GM21619 (cell line): ENCODE data around the gene GPC2.

ENCODE experiments used
- ATAC-seq: cut with Tn5 transposase; IDR thresholded peaks from one replicate; pipeline ENCODE4 v1.9.1; 2021; ENCODE audit not compliant: unreplicated experiment

Gene GPC2

GRCh38 chr7:100171087-100171681, 6.0 kb downstream of the GPC2 start:
- no peak for ATAC-seq

GRCh38 chr7:100170101-100170897, 6.9 kb downstream of the GPC2 start:
- ATAC-seq = no peak

GRCh38 chr7:100169147-100169850, 7.9 kb downstream of the GPC2 start:
- no peak for ATAC-seq

DNA sequence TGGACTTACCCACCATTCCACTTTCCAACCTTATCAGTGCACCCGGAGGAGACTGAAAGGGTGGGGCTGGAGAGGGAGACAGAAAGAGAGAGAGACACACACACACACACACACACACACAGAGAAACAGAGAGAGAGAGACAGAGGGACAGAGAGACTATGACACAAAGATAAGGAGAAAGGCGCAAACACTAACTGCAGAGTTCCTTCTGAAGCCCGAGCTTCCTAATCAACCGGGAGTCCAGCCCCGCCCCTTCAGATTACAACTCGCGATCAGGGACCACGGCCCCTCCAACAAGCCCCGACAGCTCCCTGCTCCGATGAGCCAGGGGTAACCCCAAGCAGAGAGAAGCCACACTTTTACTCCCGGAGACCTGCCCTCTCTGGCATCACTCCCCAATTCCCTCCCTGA, 9.3 kb downstream of the GPC2 start:
- no peak for ATAC-seq

- no peak for ATAC-seq
Measured at GRCh38 chr7:100166970-100167911, 9.9 kb downstream of the GPC2 start.

DNA sequence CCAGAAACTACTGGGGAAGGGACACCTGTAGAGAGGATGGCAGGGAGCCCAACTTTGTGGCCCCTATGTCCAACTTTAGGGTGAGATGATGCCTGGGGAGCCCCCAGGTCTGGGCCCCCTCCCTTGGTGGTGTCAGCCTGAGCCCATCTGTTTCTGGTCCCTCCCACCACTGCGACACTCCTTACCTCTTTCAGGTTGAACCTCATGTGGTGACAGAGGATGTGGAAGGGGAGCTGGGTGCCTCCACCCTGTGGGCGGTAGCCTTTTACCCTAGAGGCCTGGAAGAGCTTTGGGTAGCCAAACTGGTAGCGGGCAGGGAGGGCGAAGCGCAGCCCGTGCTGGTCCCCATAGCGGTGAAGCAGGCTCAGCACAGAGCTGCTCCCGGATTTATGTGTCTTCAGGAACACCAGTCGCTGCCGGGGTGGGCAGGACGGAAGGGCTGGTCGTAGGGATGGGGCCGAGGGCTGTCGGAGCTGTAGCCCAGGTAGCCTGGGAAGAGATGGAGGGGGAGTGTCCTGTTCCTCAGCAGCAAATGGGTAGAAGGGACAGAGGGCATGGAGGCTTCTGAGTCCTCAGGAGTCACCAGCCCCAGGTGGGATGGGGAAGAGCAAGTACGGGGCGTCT, 10.8 kb downstream of the GPC2 start:
- no peak for ATAC-seq

GRCh38 chr7:100163871-100164270, 13.3 kb downstream of the GPC2 start:
- ATAC-seq = no peak

DNA sequence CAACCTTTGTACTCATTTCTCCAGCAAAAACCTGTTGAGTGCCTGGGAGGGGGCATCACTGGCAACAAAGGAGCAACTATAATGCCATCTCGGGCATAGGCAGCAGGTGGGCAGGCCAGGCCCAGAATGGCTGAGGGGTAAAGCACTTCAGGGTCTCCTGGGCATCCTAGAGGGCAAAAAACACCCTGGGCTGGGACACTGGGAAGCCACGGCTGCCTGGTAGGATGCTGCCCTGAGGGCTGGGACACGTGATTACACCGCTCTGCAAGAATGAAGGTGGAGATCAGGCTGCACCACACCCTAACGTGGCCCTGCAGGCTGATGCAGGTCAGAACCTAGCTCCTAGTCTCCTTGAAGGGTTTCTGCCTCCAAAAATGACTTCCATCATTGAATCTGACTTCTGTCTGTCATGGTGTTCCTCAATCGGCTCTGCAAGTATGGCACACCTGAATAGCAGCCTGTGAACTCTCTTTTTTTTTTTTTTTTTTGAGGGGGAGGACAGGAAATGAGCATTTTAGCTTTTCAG, 14.1 kb downstream of the GPC2 start:
- ATAC-seq = no peak

DNA sequence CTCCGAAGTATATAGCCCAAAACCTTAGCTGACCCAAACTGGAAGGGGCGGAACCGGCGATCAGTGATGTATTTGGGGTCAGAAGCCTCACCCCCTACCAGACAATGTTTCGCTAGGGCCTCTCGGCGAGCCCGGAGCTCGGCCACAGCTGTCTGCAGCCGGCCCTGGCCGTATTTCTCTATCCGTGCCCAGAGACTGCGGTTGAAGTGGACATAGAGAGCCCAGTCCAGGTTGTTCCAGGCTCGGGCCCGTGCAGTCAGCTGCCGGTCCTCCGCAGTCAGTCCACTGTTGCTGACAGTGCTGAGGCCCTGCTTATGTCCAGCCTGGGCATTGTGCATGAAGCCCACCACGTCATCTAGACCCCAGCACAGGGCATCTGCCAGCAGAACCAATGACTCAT, 17.1 kb downstream of the GPC2 start:
- ATAC-seq = no peak

DNA sequence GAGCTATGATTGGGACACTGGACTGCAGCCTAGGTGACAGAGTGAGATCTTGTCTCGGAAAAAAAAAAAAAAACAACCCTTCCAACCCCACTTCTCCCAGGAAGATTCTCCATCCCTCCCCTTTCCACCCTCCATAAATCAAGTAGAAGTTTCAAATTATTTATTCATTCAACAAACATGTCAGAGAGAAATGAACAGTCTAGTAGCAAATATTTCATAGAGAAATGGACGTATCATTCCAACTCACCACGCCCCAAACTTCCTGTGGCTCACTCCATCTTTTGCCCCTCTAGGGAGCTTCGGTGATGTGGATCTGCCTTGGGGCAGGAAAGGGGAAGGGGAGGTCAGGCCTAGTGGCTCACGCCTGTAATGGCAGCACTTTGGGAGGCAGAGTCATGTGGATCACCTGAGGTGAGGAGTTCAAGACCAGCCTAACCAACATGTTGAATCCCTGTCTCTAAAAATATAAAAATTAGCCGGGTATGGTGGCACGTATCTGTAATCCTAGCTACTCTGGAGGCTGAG, 18.0 kb downstream of the GPC2 start:
- ATAC-seq = no peak

GRCh38 chr7:100158229-100159098, 18.7 kb downstream of the GPC2 start, which contains the start of gene TRAPPC14:
Gene TRAPPC14, minus strand, starts transcription at chr7:100158723. Its CDS starts 224 bp downstream, at chr7:100158499.
- peak; percentile 70 for ATAC-seq

GRCh38 chr7:100157334-100158228, 19.6 kb downstream of the GPC2 start:
- no peak for ATAC-seq

GRCh38 chr7:100157069-100157333, 20.2 kb downstream of the GPC2 start:
- no peak for ATAC-seq

GRCh38 chr7:100156331-100157068, 20.7 kb downstream of the GPC2 start:
- ATAC-seq = no peak

- no peak for ATAC-seq
Measured at GRCh38 chr7:100155553-100156317, 21.4 kb downstream of the GPC2 start.

GRCh38 chr7:100154651-100155491, 22.3 kb downstream of the GPC2 start:
- ATAC-seq = no peak
